ENCODE results near the gene ACAD11.

The ACAD11 gene

DNA sequence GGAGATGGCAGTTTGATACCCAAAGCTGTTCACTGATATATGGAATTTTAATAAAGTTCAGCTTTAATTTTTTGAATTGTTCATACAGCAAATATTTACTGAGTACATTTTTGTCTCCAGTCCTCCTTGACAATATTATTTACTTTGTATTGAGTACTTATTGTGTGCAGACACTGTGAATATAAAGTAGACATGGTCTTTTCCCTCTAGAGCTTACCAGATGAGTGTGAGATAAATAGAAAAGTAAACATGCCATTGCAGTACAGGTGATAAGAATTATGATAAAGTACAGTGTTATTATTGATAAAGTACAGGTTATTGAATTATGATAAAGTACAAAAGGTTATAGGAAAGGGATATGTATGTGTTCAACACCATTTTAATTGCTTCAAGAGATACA is 2.6 kb upstream of the ACAD11 start:
- Histone ChIP-seq H3K4me2 (ENCODE audit: low read length, poor library complexity, severe bottlenecking) (no peak overlapping the region), H2BK5ac (ENCODE audit: low read depth, low read length, poor library complexity, severe bottlenecking) (no peak overlapping the region), H3K14ac (ENCODE audit: low read length in 2 of 2) (no peak overlapping the region), H2AFZ (ENCODE audit: low read depth, low read length) (no peak overlapping the region), H3K4ac (ENCODE audit: low read depth in 1 of 2, low read length in 2 of 2) (no peak overlapping the region), H3K18ac (ENCODE audit: low read depth in 1 of 2, low read length in 2 of 2) (no peak overlapping the region), H3K36me3 (ENCODE audit: control insufficient read depth in 1 of 2, insufficient read depth in 2 of 2, low read depth in 1 of 2, low read length in 2 of 2) (peaks cover 0 to 13% of the 10 kb centered on the region in 2 experiments), H2BK15ac (ENCODE audit: low read depth, poor library complexity, severe bottlenecking) (no peak overlapping the region), H3K79me1 (replicated peaks; ENCODE audit: low read length, poor library complexity, severe bottlenecking) (peaks cover 6% of the 10 kb centered on the region), H3K27me3 (ENCODE audit: control insufficient read depth in 1 of 2, insufficient read depth in 1 of 2, low read length in 2 of 2) (no peaks in the 10 kb centered on the region), H2AK5ac (ENCODE audit: low read length, severe bottlenecking) (no peak overlapping the region), H3K23ac (ENCODE audit: low read length in 2 of 2) (no peak overlapping the region), H4K8ac (ENCODE audit: low read length) (no peak overlapping the region), H4K91ac (ENCODE audit: low read length) (no peak overlapping the region), H3K4me3 (ENCODE audit: insufficient read depth in 1 of 2, low read depth in 1 of 2, low read length in 2 of 2) (peak overlapping the region in 1 of 2 experiments; percentile 94), H3K27ac (ENCODE audit: low read length, poor library complexity, severe bottlenecking) (no peak overlapping the region), H3K9ac (ENCODE audit: low read length) (peak overlapping the region; percentile 96), H3K4me1 (ENCODE audit: control insufficient read depth, insufficient read depth, low read depth, low read length) (no peaks in the 10 kb centered on the region), H3K9me3 (ENCODE audit: control insufficient read depth, low read length) (no peaks in the 10 kb centered on the region), H2BK120ac (ENCODE audit: low read depth, low read length) (no peak overlapping the region), H2BK12ac (ENCODE audit: low read length in 2 of 2) (no peak overlapping the region)
- no peak for DNase-seq

DNA sequence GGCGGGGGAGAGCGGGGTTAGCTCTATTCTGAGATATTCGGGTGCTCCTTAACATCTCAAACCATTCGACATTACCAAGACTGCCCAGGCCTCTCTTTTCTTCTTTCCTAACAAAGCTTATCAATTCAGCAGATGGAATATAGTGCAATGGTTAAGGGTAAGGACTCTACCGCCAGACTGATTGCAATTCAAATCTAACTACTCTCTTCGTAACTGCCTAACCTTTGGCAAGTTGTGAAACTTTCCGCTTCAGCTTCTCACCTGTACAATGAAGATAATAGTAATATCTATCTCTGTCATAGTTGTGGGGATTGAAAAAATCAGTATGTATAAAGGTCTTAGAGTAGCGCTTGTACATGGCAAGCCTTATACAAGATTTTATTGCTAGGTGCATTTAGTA is 1.5 kb upstream of the ACAD11 start:
- peaks cover 0 to 2% of the 10 kb centered on the region in 2 experiments for H3K36me3 ChIP-seq (ENCODE audit: control insufficient read depth in 1 of 2, insufficient read depth in 2 of 2, low read depth in 1 of 2, low read length in 2 of 2)
- no peak overlapping the region for H2BK12ac ChIP-seq (ENCODE audit: low read length in 2 of 2)
- H3K4me1 ChIP-seq (ENCODE audit: control insufficient read depth, insufficient read depth, low read depth, low read length): no peaks in the 10 kb centered on the region
- H3K79me1 ChIP-seq (replicated peaks; ENCODE audit: low read length, poor library complexity, severe bottlenecking): peaks cover 5% of the 10 kb centered on the region
- WGBS: 40% methylated on average over 1 of the region's 8 CpGs
- H3K4me2 ChIP-seq (ENCODE audit: low read length, poor library complexity, severe bottlenecking): peak overlapping the region; percentile 60
- no peaks in the 10 kb centered on the region for H3K27me3 ChIP-seq (ENCODE audit: control insufficient read depth in 1 of 2, insufficient read depth in 1 of 2, low read length in 2 of 2)
- H2BK15ac ChIP-seq (ENCODE audit: low read depth, poor library complexity, severe bottlenecking): no peak overlapping the region
- H2BK5ac ChIP-seq (ENCODE audit: low read depth, low read length, poor library complexity, severe bottlenecking): no peak overlapping the region
- no peak overlapping the region for H3K14ac ChIP-seq (ENCODE audit: low read length in 2 of 2)
- H4K8ac ChIP-seq (ENCODE audit: low read length): no peak overlapping the region
- H3K18ac ChIP-seq (ENCODE audit: low read depth in 1 of 2, low read length in 2 of 2): no peak overlapping the region
- H4K91ac ChIP-seq (ENCODE audit: low read length): no peak overlapping the region
- no peak overlapping the region for H2AK5ac ChIP-seq (ENCODE audit: low read length, severe bottlenecking)
- H3K4ac ChIP-seq (ENCODE audit: low read depth in 1 of 2, low read length in 2 of 2): no peak overlapping the region
- no peak overlapping the region for H3K23ac ChIP-seq (ENCODE audit: low read length in 2 of 2)
- H3K4me3 ChIP-seq (ENCODE audit: insufficient read depth in 1 of 2, low read depth in 1 of 2, low read length in 2 of 2): peak overlapping the region; percentile 94 to 96
- peak overlapping the region; percentile 96 for H3K9ac ChIP-seq (ENCODE audit: low read length)
- no peak overlapping the region for H2AFZ ChIP-seq (ENCODE audit: low read depth, low read length)
- H3K27ac ChIP-seq (ENCODE audit: low read length, poor library complexity, severe bottlenecking): no peak overlapping the region
- no peaks in the 10 kb centered on the region for H3K9me3 ChIP-seq (ENCODE audit: control insufficient read depth, low read length)
- no peak for DNase-seq
- no peak overlapping the region for H2BK120ac ChIP-seq (ENCODE audit: low read depth, low read length)

- no peak overlapping the region for H2BK15ac ChIP-seq (ENCODE audit: low read depth, poor library complexity, severe bottlenecking)
- no peaks in the 10 kb centered on the region for H3K4me1 ChIP-seq (ENCODE audit: control insufficient read depth, insufficient read depth, low read depth, low read length)
- H3K23ac ChIP-seq (ENCODE audit: low read length in 2 of 2): peak overlapping the region in 1 of 2 experiments; percentile 100
- H2AK5ac ChIP-seq (ENCODE audit: low read length, severe bottlenecking): no peak overlapping the region
- no peak overlapping the region for H2BK120ac ChIP-seq (ENCODE audit: low read depth, low read length)
- peak overlapping the region; percentile 100 for H2AFZ ChIP-seq (ENCODE audit: low read depth, low read length)
- H3K27me3 ChIP-seq (ENCODE audit: control insufficient read depth in 1 of 2, insufficient read depth in 1 of 2, low read length in 2 of 2): no peaks in the 10 kb centered on the region
- H3K9ac ChIP-seq (ENCODE audit: low read length): peak overlapping the region; percentile 96
- peak overlapping the region; percentile 10 for H3K27ac ChIP-seq (ENCODE audit: low read length, poor library complexity, severe bottlenecking)
- H2BK12ac ChIP-seq (ENCODE audit: low read length in 2 of 2): peak overlapping the region in 1 of 2 experiments; percentile 42
- peak overlapping the region; percentile 10 to 100 for H3K4ac ChIP-seq (ENCODE audit: low read depth in 1 of 2, low read length in 2 of 2)
- H3K4me3 ChIP-seq (ENCODE audit: insufficient read depth in 1 of 2, low read depth in 1 of 2, low read length in 2 of 2): peak overlapping the region; percentile 94 to 96
- peak overlapping the region; percentile 60 for H3K4me2 ChIP-seq (ENCODE audit: low read length, poor library complexity, severe bottlenecking)
- H3K79me1 ChIP-seq (replicated peaks; ENCODE audit: low read length, poor library complexity, severe bottlenecking): peaks cover 5% of the 10 kb centered on the region
- H3K9me3 ChIP-seq (ENCODE audit: control insufficient read depth, low read length): no peaks in the 10 kb centered on the region
- H3K18ac ChIP-seq (ENCODE audit: low read depth in 1 of 2, low read length in 2 of 2): peak overlapping the region in 1 of 2 experiments; percentile 100
- no peak overlapping the region for H4K91ac ChIP-seq (ENCODE audit: low read length)
- peaks cover 0 to 2% of the 10 kb centered on the region in 2 experiments for H3K36me3 ChIP-seq (ENCODE audit: control insufficient read depth in 1 of 2, insufficient read depth in 2 of 2, low read depth in 1 of 2, low read length in 2 of 2)
- 0% methylated on average over 3 of the region's 5 CpGs for WGBS
- H2BK5ac ChIP-seq (ENCODE audit: low read depth, low read length, poor library complexity, severe bottlenecking): no peak overlapping the region
- no peak overlapping the region for H3K14ac ChIP-seq (ENCODE audit: low read length in 2 of 2)
- DNase-seq: peak; percentile 58
- peak overlapping the region; percentile 89 for H4K8ac ChIP-seq (ENCODE audit: low read length)
Observed at GRCh38 chr3:132660811-132661070, 1.1 kb upstream of the ACAD11 start.

GRCh38 chr3:132660052-132660810 is 622 bp upstream of the ACAD11 start, which contains the start of gene UBA5:
Gene UBA5 (plus strand): TSS chr3:132660329. CDS start chr3:132660538, 209 bp downstream.
- H2BK15ac ChIP-seq (ENCODE audit: low read depth, poor library complexity, severe bottlenecking): peak within 1 kb of the TSS; percentile 76
- WGBS: under 1% methylated on average over 64 of the region's 64 CpGs
- H3K4ac ChIP-seq (ENCODE audit: low read depth in 1 of 2, low read length in 2 of 2): peak within 1 kb of the TSS; percentile 91 to 100
- no peaks in the 10 kb centered on the region for H3K27me3 ChIP-seq (ENCODE audit: control insufficient read depth in 1 of 2, insufficient read depth in 1 of 2, low read length in 2 of 2)
- peak within 1 kb of the TSS; percentile 94 for H4K91ac ChIP-seq (ENCODE audit: low read length)
- peak within 1 kb of the TSS; percentile 60 for H3K4me2 ChIP-seq (ENCODE audit: low read length, poor library complexity, severe bottlenecking)
- no peak within 1 kb of the TSS for H2AK5ac ChIP-seq (ENCODE audit: low read length, severe bottlenecking)
- H3K4me1 ChIP-seq (ENCODE audit: control insufficient read depth, insufficient read depth, low read depth, low read length): no peaks in the 10 kb centered on the region
- H3K18ac ChIP-seq (ENCODE audit: low read depth in 1 of 2, low read length in 2 of 2): peak within 1 kb of the TSS; percentile 81 to 100
- peak within 1 kb of the TSS; percentile 60 for H2BK5ac ChIP-seq (ENCODE audit: low read depth, low read length, poor library complexity, severe bottlenecking)
- H4K8ac ChIP-seq (ENCODE audit: low read length): peak within 1 kb of the TSS; percentile 89
- peak within 1 kb of the TSS in 1 of 2 experiments; percentile 78 for H2BK12ac ChIP-seq (ENCODE audit: low read length in 2 of 2)
- peak within 1 kb of the TSS; percentile 94 to 96 for H3K4me3 ChIP-seq (ENCODE audit: insufficient read depth in 1 of 2, low read depth in 1 of 2, low read length in 2 of 2)
- H3K14ac ChIP-seq (ENCODE audit: low read length in 2 of 2): peak within 1 kb of the TSS in 1 of 2 experiments; percentile 94
- H3K79me1 ChIP-seq (replicated peaks; ENCODE audit: low read length, poor library complexity, severe bottlenecking): peaks cover 5% of the 10 kb centered on the region
- peak within 1 kb of the TSS; percentile 80 for H2BK120ac ChIP-seq (ENCODE audit: low read depth, low read length)
- no peaks in the 10 kb centered on the region for H3K9me3 ChIP-seq (ENCODE audit: control insufficient read depth, low read length)
- H3K27ac ChIP-seq (ENCODE audit: low read length, poor library complexity, severe bottlenecking): peak within 1 kb of the TSS; percentile 73
- H2AFZ ChIP-seq (ENCODE audit: low read depth, low read length): peak within 1 kb of the TSS; percentile 100
- H3K36me3 ChIP-seq (ENCODE audit: control insufficient read depth in 1 of 2, insufficient read depth in 2 of 2, low read depth in 1 of 2, low read length in 2 of 2): peaks cover 0 to 2% of the 10 kb centered on the region in 2 experiments
- peak; percentile 80 for DNase-seq
- H3K23ac ChIP-seq (ENCODE audit: low read length in 2 of 2): peak within 1 kb of the TSS in 1 of 2 experiments; percentile 100
- peak within 1 kb of the TSS; percentile 96 for H3K9ac ChIP-seq (ENCODE audit: low read length)

All from mesenchymal stem cell (in vitro differentiated cells and primary cell).